Activated CD8-positive, alpha-beta memory T cell treated with anti-CD3 and anti-CD28 coated beads for 1 hour (primary cell): ENCODE results near the gene DDOST.
"Not testable (repeated sequence)": the region's sequence is repeated elsewhere in the genome, so short reads cannot be mapped to it uniquely, and the experiment has no call there.

Experiments used
- DNase-seq, 2 donors: peaks; one replicate each; pipeline ENCODE4 v3.0.0-alpha.2; 2020; ENCODE audit warnings: low read depth in 1 of 2; ENCODE audit errors: extremely low read depth in 1 of 2

The DDOST gene

DNA sequence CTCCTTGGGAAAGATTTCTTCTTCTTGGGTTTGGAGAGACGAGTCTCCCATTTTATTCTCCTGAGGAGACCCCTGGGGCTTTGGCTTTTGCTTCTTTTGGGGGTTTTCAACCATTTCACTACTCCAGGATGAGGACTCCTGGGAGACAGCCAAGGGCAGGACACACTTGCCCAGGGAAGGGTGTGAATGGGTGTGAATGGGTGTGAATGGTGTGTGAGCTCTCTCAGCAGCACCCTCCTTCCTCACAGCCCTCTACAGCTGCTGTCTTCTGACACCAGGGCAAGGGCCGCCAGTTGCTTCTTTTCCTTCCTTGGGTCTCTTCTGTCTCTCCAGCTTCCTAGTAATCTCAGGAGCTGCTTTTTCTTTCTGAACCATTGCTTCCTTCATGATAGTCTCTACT is 32.5 kb upstream of the DDOST start:
- DNase-seq = no peak

DNA sequence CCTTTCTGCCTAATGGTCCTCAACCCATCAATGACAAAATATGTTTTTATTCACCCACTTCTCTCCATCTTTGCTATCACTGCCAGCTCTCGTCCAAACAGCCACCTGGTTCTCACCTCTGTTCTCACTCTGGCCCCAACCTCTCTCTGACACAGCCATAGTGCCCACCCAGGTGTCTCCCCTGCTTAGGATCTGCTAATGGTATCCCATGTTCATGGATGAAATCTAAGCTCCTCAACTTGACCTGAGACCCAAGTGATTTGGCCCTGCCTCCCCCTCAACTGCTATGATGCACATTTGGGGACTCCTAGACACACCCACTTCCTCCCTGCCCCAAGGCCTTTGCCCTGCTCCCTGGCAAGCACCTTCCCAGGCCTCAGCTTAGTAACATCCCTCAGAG is 30.7 kb upstream of the DDOST start:
- no peak for DNase-seq

DNA sequence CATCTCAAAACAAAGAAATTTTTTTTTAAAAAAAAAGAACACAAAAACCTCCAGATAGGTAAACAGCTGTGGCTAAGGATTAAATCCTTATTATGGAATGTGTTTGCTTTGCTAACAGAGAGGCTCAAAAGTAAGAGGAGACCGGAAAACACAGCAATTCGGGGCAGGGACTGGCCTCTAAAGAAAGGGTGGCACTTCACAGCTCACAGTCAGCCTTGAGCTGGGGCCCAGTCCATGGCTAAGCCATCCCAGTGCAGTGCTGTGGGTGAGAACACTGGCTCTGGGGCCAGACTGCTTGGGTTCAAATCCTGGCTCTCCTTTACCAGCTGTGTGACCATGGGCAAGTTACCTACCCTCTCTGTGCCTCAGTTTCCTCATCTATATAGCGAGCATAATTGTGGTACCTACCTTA is 28.5 kb upstream of the DDOST start:
- no peak for DNase-seq

DNA sequence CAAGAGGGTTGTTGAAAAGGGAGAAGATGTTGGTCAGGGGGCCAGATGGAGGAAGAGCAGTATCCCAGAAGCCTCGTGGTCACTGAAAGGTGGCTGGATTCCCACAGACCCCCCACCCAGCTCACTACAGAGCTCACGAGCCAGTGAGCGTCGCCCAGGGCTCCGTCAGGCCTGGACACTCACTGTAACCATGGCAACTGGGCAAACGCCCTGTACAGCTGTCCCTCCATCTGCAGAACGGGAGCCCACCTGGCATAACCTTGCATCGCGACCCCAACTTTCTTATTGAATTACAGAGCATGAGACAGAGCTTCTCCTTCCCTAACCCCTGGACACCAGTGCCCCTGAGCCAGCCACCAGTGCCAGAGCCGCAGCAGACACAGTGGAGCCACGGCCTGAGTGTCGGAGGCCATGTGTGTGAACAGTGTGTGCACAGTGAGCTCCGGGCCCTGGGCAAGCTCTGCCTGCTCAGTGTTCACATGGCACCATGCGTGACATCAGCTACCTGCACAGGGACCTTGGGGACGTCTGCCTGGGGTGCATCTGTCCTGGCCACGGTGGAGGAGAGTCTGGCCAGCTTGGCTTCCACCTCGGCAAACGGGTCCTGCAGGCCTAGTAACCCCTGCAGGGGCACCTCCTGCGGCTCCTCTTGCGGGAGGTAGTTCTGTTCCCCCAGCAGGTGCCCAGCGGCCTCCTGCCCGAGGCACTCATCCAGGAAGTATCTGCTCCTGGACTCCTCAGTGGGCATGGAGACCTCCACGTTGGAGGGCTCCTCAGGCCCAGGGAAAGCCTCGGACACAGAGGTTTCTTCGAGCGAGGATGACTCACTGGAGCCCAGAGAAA is 25.9 kb upstream of the DDOST start:
- DNase-seq = no peak

DNA sequence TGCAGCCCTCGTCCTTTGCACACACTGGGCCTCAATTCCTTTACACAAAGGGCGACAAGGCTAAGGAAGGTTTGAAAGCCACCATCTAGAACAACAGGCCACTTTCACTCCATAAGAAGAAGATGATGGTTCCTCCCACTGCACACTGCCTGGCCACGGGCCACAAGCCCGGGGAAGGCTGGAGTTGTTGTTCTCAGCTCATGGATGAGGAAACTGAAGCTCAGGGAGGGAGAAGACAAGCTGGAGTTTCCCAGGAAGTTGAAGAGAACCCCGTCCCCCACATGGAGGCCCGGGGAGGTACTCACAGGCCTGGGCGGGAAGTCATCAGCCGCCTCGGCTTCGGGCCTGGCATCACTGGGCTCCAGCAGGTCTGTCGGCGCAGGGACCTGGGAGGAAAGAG is 24.6 kb upstream of the DDOST start:
- DNase-seq = no peak

DNA sequence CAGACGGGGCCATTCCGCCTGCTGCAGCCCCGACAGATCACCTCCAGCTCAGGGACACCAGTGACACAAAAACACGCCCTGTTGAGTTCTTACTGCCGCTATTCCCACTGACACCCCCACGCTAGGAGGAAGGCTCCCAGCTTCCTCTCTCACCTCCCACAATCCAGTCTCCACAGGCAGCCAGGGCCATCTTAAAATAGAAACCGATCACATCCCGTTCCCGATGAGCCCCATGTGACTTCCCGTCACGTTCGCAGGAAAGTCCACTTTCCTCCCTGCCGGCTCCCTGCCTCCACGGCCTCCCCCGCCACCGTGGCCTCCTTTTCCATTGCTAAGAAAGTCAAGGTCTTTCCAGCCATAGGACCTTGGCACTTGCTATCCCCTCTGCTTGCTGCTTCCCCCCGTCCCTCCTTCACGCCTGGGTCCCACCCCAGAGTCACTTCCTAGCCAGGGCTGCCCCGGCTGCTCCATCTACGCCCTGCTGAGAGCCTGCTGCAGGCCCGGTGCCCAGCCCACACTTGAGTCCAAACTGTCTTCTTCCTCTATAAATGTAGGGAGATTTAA is 24.0 kb upstream of the DDOST start:
- DNase-seq = no peak

DNA sequence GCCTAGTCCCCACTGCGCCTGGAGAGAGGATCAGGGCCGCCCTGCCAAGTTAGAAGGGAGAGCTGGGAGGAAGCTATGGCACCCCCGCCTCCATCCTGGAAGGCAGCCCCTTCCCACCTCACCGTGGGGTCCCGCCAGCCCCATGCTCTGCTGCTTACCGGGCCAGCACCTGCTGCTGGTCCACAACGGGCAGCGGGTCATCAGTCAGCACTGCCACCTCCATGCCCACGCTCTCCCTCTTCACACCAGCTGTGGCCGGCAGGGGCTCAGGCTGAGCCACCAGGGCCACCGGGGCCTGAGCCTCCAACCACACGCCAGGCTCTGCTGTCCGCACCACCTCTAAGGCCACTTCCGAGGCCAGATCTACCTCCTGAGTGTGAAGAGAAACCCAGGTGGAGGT is 23.5 kb upstream of the DDOST start:
- no peak for DNase-seq

DNA sequence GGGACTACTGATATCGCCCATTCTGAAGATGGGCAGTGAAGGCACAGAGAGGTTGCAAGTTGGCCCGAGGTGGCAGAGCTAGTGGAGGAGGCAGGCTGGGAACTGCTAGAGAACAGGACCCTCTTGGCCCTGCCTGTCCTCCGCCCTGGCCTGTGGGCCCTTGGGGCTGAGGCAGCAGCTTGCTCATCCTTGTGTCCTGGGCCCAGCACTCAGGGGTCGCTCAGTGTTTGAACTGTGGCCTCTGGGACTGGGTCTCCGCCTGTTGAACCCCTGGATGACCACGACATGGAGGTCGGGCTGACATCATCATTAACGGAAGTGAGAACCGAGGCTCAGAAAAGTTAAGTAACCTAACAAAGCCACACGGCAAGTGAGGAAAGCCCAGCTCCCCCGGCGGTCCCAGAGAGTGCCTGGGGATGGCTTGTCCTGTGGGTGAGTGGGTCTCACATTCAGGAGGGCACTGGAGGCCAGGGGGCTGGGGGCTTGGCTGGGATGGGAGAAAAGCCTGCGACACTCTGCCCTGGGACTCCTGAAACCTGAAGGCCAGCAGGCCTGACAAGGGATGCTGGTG is 23.0 kb upstream of the DDOST start:
- DNase-seq = no peak

DNA sequence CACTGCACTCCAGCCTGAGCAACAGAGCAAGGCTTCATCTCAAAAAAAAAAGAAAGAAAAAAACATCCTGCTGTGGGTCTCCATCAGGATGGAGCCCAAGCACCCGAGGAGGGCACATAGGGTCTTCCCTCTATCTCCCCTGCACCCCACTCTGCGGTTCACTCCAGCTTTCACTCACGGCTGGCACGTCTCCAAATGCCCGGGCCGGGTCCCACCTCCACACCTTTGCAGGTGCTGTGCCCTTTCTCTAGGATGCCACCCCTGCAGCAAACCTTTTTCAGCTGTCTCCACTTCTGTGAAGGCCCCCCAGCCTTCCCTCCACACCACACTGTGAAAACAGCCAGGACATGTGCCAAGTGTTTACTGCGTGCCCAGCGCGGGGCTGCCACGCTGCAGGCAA is 22.4 kb upstream of the DDOST start:
- DNase-seq = no peak

DNA sequence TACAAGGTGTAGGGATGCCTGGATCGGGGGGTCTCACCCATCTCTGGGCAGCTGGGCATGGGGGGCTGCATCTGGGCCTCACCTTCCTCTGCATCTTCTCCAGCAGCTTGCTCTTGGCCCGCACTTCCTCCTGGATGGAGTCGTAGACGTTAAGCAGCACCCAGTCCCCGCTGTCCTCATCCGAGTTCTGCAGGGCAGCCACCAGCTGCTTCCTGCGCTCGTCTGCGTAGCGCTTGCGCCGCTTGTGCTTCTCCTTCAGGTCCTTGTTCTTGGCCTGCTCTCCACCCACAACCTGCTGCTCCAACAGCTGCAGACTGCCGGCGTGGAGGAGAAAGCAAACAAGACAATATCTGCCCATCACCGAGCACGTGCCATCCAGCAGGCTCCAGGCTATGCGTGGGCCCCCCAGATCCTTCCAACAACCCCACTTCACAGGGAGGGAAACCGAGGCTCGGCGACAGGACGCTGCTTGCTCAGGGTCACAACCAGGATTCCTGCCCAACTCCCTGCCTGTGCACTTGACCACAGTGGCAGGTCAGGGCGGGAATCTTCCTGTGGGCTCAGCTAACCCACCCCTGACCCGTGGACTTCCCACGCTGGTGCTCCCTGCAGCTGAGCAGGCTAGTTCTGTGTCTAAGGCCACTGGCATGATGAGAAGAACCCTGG is 21.5 kb upstream of the DDOST start:
- no peak for DNase-seq

DNA sequence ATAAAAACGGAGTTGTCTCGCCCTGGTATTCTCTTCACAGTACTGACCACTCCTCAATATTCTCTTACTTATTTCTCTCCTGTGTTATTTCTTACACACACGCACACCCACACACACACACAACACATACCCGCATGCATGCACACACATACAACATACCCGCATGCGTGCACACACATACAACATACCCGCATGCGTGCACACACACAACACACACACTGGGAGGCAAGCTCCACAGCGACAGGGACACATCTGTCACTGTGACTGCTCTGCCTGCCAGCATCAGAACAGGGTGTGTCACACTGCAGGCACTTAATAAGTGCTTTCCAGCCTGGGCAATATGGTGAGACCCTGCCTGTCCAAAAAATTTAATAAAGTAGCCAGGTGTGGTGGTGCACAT is 20.8 kb upstream of the DDOST start:
- DNase-seq = no peak

DNA sequence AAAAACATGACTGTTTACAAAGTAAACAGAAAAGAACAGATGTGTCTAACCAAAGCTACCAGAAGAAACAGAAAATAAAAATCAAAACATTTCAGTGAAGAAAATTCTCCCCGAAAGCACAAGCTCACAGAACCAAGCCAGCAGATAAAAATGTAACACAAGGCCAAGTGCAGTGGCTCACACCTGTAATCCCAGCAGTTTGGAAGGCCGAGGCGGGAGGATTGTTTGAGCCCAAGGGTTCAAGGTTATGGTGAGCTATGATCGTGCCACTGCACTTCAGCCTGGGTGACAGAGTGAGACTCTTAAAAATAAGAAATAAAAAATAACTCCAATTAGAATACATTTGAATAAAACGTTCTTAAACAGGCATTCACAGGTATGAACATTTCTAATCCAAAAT is 19.1 kb upstream of the DDOST start:
- DNase-seq = no peak

DNA sequence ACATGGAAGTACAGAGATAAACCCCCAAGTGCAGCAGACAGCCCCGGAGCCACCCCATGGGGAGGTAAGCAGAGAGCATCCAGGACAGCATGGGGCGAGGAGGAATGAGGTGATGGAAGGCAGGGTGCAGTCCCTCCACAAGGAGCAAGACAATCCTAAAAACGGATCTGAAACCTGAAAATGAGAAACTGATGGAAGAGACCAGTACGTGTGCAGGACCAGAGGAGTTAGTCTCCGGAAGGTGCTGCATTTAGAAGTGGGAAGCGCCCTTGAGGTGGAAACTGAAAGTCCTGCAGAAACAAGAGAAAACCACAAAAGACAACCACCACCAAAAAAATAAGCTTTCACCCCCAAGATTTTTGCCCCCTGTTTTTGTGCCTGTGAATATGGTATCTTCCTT is 17.4 kb upstream of the DDOST start:
- no peak for DNase-seq

DNA sequence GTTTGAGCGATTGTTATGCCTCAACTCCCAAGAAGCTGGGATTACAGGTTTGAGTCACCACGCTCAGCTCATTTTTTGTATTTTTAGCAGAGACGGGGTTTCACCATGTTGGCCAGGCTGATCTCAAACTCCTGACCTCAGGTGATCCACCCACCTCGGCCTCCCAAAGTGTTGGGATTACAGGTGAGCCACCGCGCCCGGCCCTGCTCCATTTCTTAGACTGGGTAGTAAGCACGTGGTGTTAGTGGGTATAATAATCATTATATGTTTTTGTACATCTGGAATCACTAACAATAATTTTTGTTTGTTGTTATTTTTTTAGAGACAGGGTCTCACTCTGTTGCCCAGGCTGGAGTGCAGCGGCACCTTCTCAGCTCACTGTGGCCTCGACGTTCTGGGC is 12.5 kb upstream of the DDOST start:
- DNase-seq = not testable (repeated sequence)

DNA sequence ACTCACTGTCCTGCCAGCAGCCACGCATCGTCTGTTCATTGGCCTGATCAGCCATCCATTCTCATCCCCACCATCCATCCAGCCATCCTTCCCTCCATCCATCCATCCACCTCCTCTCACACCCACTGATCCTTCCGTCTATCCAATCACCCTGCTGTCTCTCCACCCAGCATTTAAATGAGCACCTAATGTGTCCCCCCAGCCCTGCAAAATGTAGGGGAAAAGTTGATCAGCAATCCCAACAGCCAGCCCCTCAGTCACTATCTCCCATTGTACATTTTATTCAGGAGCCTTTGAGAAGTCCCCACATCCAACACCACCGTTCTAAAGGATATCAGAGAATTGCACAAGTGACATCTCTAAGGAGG is 11.1 kb upstream of the DDOST start:
- DNase-seq = no peak

DNA sequence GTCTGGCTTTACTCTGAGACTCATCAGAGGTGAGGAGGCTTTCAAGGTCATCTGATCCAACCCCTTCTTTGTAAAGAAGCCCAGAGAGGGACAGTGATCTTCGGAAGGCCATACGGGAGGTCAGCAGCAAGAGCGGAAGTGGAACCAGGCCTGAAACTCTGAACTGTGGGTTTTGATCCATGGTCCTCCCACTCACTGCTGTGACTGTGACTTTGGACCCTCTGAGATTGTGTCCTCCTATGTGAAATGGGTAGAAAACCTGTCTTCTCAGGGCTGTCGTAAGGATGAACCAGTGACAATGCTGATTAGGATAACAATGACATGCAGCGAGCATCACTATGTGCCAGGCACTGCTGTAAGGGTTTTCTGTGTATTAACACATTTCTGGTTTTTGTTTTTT is 9.8 kb upstream of the DDOST start:
- no peak for DNase-seq

DNA sequence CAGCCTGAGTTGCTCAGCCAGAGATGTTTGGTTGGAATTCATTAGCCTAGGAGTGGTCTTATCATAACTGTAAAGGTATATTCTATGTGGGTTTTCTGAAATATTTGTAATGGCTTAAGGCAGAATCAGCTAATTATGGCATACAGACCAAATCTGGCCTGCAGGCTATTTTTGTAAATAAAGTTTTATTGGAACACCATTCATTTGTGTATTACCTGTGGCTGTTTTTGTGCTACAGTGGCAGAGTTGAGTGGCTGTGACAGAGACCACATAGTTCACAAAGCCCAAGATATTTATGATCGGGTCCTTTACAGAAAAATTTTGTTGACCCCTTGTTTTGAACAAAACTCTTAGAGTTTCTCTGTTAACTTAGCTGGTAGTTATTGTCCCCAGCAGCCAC is 7.4 kb upstream of the DDOST start:
- no peak for DNase-seq

DNA sequence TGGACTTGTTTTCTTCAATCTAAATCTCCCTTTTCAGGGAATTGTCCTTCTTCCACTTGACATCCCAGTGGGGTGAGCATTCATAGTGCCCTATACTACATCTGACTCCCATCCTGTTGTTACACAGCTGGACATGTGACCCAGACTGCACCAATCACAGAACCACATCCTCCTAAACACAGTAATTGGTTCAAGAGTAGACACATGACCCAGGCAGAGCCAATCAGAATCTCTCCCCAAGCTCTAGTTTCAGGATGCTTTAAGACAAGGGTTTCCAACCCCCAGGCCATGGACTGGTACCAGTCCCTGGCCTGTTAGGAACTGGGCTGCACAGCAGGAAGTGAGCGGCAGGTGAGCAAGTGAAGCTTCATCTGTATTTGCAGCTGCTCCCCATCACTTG is 5.6 kb upstream of the DDOST start:
- no peak for DNase-seq

DNA sequence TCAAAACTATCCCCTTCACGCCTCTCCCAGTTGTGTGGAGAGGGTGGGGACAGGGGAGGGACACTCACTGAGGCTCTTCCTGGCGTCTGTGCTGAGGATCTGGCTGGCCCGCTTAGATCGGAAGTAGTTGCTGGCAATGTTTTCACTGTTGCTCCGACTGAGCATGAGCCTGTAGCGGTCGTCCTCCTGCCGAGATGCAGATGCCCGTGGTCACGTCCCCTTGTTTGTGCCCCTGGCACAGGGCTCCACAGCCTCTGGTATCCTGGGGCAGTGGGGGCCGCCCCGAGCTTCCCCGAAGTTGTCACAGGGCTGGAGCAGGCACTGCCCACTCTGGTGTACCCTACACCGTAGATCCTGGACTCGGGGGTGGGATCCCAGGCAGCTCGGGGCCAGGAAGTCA is 5.0 kb upstream of the DDOST start:
- no peak for DNase-seq

DNA sequence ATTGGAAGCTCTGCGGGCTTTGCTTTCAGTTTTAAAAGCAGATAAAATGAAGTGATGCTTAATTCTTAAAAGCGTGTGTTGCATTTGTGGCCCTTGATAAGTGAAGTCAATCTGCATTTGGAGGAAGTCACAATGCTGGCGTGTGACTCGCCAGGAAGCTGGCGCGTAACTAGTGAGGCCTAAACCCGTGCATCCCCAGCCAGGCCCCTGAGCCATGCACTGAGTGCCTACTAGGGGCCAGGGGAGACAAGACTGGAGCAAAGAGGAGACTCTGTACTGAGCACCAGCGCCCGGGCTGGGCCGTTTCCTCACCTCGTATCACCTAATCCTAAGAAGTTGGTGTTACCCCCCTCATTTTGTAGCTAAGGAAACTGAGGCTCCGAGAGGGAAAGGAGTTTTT is 4.6 kb upstream of the DDOST start:
- no peak for DNase-seq

DNA sequence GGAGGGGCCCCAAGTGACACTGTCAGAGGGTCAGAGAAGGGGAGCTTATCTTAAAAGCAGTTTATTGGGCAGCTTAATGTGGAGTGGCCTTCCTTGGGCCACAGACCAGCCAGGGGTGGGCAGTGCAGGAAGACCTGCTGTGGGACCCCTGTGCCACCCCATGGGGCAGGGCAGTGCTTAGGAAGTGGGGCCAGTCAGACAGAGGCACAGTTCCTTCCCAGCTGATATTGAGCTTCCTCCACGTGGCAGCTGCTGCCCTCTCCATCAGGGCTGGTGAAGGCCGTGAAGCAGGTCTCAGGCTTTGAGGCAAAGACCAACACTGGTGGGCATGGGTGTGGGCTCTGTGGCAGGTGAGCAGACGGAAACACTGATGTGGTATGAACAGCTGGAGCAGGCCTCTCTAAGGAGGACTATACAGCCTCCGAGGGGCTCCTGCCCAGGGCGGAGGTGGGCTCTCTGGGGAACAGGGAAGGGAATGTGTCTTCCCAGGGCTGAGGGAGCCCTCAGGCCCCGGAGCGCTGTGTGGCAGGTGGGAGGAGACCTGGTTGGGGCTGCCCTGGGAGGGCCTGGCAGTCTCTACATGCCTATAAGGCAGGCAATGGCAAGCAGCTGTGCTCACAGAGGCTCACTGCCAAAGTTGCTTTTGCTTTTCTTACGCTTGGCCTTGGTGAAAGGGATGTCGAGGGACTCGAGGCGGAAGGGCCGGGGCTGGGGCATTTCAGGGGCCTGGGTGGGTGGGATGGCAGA is 3.0 kb upstream of the DDOST start:
- no peak for DNase-seq
